Bronchial epithelial cell (primary cell): Measurements from ENCODE around the gene ALDH3B1. TPM values are rescaled to one million over a fixed set of nuclear protein-coding genes. Genes with fewer than 3 reads are reported as not detected.

Experiments
- DNase-seq: peaks from one replicate; pipeline ENCODE4 v3.0.0-alpha.2; 2010; ENCODE audit warnings: low read depth
- FAIRE-seq: peaks from 2 replicates; lab custom pipeline; 2011; peaks lifted over from hg19 to GRCh38; lab: Jason Lieb, UNC
- H3K27me3 ChIP-seq: 2 replicates; pipeline ENCODE4 v1.5.1; 2011; ENCODE audit warnings: low read length; ENCODE audit not compliant: control insufficient read depth, insufficient read depth
- H3K36me3 ChIP-seq: 2 replicates; pipeline ENCODE4 v1.5.1; 2011; ENCODE audit warnings: low read length; ENCODE audit not compliant: control insufficient read depth, insufficient read depth
- H3K4me3 ChIP-seq: 2 replicates; pipeline ENCODE4 v1.5.1; 2011; ENCODE audit warnings: mild to moderate bottlenecking, low read depth, low read length, control low read depth
- total RNA-seq: library from RNA; depleted of rRNA; stranded (reverse); fragments of >200 nt; gene quantifications from 2 replicates; pipeline ENCODE4 v1.2.1, GENCODE V29; 2014
- TF ChIP-seq, protein P1 (sequence below): IDR thresholded peaks from 2 replicates; pipeline ENCODE4 v1.5.1; 2011; ENCODE audit warnings: mild to moderate bottlenecking, moderate library complexity, low read length, control low read depth, inconsistent platforms; ENCODE audit not compliant: insufficient read depth, severe bottlenecking

The ALDH3B1 gene
- total RNA-seq, 1 donor from 2014 or later, result 6.1 TPM

DNA sequence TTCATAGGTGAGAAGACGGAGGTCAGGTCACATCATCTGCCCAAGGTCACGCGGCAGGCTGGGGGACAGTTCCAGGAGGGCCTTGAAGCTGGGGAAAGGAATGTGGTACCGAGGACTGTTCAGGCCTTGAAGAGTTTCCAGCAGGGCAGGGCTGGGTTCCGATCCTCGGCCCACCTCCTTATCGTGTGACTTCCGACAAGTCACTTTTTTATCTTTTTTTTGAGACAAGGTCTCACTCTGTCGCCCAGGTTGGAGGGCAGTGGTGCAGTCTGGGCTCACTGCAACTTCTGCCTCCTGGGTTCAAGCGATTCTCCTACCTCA, 21.0 kb downstream of the ALDH3B1 start:
- FAIRE-seq (no peak), DNase-seq (no peak)
- Histone ChIP-seq H3K4me3 (peak overlapping the region; percentile 94), H3K36me3 (peaks cover 12% of the 10 kb centered on the region), H3K27me3 (no peaks in the 10 kb centered on the region)
- TF ChIP-seq, protein P1, sequence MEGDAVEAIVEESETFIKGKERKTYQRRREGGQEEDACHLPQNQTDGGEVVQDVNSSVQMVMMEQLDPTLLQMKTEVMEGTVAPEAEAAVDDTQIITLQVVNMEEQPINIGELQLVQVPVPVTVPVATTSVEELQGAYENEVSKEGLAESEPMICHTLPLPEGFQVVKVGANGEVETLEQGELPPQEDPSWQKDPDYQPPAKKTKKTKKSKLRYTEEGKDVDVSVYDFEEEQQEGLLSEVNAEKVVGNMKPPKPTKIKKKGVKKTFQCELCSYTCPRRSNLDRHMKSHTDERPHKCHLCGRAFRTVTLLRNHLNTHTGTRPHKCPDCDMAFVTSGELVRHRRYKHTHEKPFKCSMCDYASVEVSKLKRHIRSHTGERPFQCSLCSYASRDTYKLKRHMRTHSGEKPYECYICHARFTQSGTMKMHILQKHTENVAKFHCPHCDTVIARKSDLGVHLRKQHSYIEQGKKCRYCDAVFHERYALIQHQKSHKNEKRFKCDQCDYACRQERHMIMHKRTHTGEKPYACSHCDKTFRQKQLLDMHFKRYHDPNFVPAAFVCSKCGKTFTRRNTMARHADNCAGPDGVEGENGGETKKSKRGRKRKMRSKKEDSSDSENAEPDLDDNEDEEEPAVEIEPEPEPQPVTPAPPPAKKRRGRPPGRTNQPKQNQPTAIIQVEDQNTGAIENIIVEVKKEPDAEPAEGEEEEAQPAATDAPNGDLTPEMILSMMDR, result no peak

DNA sequence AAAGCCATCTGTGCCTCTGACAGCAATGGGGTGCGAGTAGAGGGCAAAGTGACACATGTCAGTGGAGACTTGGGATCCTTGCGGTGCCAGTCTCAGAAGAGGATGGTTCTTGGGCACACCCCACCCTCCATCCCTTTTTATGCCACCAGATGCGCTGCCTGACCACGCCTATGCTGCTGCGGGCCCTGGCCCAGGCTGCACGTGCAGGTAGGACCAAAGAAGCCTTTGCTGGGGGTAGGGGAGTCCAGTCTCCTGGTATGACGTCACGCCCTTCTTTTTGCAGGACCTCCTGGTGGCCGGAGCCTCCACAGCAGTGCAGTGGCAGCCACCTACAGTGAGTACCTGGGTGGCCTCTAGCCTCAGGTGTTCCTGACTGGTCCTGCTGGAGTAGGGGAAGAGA, 21.9 kb downstream of the ALDH3B1 start:
- no peak for DNase-seq
- H3K27me3 ChIP-seq, result no peaks in the 10 kb centered on the region
- H3K4me3 ChIP-seq, result no peak overlapping the region
- TF ChIP-seq, protein P1, result no peak
- peaks cover 12% of the 10 kb centered on the region for H3K36me3 ChIP-seq
- no peak for FAIRE-seq

DNA sequence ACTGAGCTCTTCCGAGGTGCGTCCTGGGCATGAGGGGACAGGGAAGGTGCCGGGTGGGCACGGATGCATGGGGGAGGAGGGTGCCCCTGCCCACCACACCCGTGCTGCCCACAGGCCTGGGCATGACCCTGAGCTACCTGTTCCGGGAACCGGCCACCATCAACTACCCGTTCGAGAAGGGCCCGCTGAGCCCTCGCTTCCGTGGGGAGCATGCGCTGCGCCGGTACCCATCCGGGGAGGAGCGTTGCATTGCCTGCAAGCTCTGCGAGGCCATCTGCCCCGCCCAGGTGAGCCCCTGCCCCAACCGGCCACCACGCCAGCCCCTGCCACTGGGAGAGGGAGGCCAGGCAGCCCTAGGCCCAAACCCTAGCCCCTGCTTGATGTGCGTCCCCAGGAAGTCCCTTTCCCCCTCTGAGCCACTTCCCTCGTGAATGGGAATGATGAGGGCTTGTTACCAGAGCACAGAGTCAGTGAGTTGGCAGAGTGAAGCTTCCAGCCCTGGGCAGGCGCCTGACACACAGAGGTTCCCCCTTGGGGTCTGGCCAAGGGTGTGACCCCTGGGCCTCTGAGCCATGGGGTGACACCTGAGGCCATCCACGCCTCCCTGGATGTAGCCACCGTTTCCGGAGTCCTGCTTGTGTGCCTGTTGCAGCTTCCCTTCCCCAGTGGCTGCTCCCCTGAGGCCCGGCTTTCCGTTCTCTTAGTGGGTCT, 23.0 kb downstream of the ALDH3B1 start:
- peaks cover 12% of the 10 kb centered on the region for H3K36me3 ChIP-seq
- no peak for DNase-seq
- TF ChIP-seq, protein P1, result no peak
- no peaks in the 10 kb centered on the region for H3K27me3 ChIP-seq
- no peak overlapping the region for H3K4me3 ChIP-seq
- no peak for FAIRE-seq

DNA sequence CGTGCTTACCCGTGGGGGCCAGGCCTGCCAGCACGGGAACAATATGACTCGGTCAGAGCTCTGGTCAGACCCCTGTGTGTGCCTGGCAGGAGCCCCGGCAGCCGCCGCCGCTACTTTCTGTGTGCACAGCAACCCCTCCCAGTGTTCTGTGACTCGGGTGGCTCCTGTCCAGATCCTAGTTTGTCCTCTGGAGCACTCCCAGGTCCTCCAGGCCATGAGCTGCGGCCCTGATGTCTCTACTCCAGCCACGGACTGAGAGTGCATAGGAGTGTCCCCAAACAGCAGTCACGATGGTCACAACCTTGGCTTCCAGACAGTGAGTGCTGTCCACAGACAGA, 23.6 kb downstream of the ALDH3B1 start:
- H3K27me3 ChIP-seq, result no peaks in the 10 kb centered on the region
- H3K4me3 ChIP-seq, result no peak overlapping the region
- peaks cover 12% of the 10 kb centered on the region for H3K36me3 ChIP-seq
- no peak for FAIRE-seq
- TF ChIP-seq, protein P1, result no peak
- DNase-seq, result no peak

DNA sequence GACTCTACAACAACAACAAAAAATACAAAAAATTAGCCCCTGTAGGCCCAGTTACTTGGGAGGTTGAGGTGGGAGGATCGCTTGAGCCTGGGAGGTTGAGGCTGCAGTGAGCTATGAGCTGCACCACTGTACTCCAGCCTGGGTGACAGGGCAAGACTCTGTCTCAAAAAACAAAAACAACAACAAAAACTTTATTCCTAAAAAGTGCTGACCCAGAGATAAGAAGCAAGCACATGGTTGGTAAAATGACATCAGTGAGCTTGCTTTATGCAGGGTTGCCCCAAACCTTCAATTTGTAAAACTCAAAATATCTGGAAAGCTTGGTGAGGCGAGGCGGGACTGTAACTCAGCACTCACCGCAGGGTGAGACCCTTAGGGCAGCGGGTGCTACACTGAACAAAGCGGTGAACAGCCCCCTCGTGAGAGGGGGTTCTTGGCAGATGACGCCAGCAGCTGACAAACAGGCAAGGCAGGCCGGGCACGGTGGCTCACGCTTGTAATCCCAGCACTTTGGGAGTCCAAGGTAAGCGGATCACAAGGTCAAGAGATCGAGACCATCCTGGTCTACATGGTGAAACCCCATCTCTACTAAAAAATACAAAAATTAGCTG, 25.2 kb downstream of the ALDH3B1 start:
- DNase-seq, result no peak
- H3K4me3 ChIP-seq, result no peak overlapping the region
- no peaks in the 10 kb centered on the region for H3K27me3 ChIP-seq
- peaks cover 12% of the 10 kb centered on the region for H3K36me3 ChIP-seq
- FAIRE-seq, result no peak
- TF ChIP-seq, protein P1, result no peak
